Lower leg skin (tissue), 3 donors: ENCODE results near the gene SCPEP1.

Source experiments
- CTCF ChIP-seq, 3 donors: fragments of 450-650 bp; IDR thresholded peaks; one replicate each; pipeline ENCODE4 v1.5.1; 2016; ENCODE audit warnings: antibody characterized with exemption in 3 of 3, mild to moderate bottlenecking in 3 of 3, moderate library complexity in 2 of 3
- POLR2A ChIP-seq, 2 donors: fragments of 450-650 bp; IDR thresholded peaks; one replicate each; pipeline ENCODE4 v1.6.1; 2016 to 2017; ENCODE audit warnings: antibody characterized with exemption in 2 of 2, mild to moderate bottlenecking in 1 of 2, moderate library complexity in 1 of 2

- no peak for TF ChIP-seq CTCF (IDR thresholded peaks at IDR 0.05)
- TF ChIP-seq POLR2A (IDR thresholded peaks at IDR 0.05) = no peak
Measured at GRCh38 chr17:56987283-56987834, 9.4 kb downstream of the SCPEP1 start.
